Measurements from ENCODE around the gene CFI.

DNA sequence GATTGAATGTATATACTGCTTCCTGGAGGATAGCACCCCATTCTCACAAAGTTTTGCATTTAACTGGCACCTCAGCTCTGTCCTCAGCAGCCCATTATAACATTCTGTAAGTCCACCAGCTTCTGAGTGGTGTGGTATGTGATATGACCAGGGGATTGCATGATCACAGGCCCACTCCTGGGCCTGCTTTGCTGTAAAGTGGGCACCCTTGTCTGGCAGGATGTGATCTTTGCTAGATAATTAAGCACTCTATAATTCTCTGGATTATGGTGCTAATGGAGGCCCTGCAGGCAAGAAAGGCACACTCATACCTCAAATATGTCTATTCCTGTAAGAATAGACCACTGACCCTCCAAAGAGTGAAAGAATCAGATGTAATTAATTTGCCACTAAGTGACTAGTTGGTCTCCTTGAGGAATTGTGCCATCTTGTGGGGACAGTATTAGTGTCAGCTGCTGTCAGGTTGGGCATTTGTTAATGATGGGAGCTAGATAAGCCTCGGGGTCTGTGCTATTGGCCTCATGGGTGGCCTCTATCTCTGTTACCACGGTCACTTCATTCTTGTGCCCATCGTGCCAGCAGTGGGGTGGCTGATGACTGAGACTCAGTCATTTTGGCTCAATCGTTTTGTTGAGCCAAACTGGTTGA, 2.2 kb upstream of the CFI start:
- no peak for TF ChIP-seq POLR2A (IDR thresholded peaks at IDR 0.05; ENCODE audit: low read depth, low read length)
- no peak for TF ChIP-seq POLR2AphosphoS5 (IDR thresholded peaks at IDR 0.05; ENCODE audit: low read depth, low read length)
- no peak for TF ChIP-seq SPI1 (IDR thresholded peaks at IDR 0.05; ENCODE audit: low read depth, low read length)
- no peak for TF ChIP-seq TAF1 (IDR thresholded peaks at IDR 0.05; ENCODE audit: low read depth, low read length)
